B cell (primary cell): Measurements from ENCODE around the gene ABR.

ENCODE experiments used
- CTCF ChIP-seq: fragments of 200-600 bp; IDR thresholded peaks from one replicate; pipeline ENCODE4 v1.8.0; 2022; ENCODE audit warnings: antibody characterized with exemption, mild to moderate bottlenecking
- EZH2 ChIP-seq: IDR thresholded peaks from 2 replicates; pipeline ENCODE4 v1.6.1; 2012; ENCODE audit warnings: borderline replicate concordance, low read depth, mild to moderate bottlenecking, moderate library complexity, low read length; ENCODE audit not compliant: insufficient read depth, poor library complexity, severe bottlenecking

- TF ChIP-seq CTCF (no peak), EZH2 (no peak)
These were observed 25.8 kb downstream of the ABR start for GRCh38 chr17:1153795-1154546.
